SU-DHL-6 (cell line): ENCODE measurements around the gene KRTAP5-8.

Source experiments
- H2AFZ ChIP-seq: fragments of 200-600 bp; sonication (generic); 2 replicates; pipeline ENCODE4 v1.6.1; 2014; ENCODE audit warnings: low read depth, mild to moderate bottlenecking, moderate library complexity, mixed read lengths, antibody characterized with exemption, low read length; ENCODE audit not compliant: severe bottlenecking
- H3F3A ChIP-seq: fragments of 200-600 bp; shearing (Covaris generic); 2 replicates; pipeline ENCODE4 v1.6.0; 2016; ENCODE audit warnings: antibody characterized with exemption, mild to moderate bottlenecking; ENCODE audit not compliant: insufficient read depth
- H3K27ac ChIP-seq: fragments of 200-600 bp; sonication (generic); 2 replicates; pipeline ENCODE4 v1.5.1; 2016; ENCODE audit warnings: low read depth, mild to moderate bottlenecking, low read length, moderate library complexity, mixed read lengths
- H3K27me3 ChIP-seq: fragments of 200-600 bp; sonication (generic), shearing (Covaris generic); 2 replicates; pipeline ENCODE4 v1.6.0; 2014; ENCODE audit warnings: mild to moderate bottlenecking, low read length
- H3K36me3 ChIP-seq: fragments of 200-600 bp; sonication (generic); 2 replicates; pipeline ENCODE4 v1.6.1; 2014; ENCODE audit warnings: mild to moderate bottlenecking, low read length, mixed read lengths
- H3K4me2 ChIP-seq: fragments of 300-600, 200-600 bp; shearing (Covaris generic), sonication (generic); 2 replicates; pipeline ENCODE4 v1.6.0; 2014; ENCODE audit warnings: low read length, low read depth, mild to moderate bottlenecking; ENCODE audit not compliant: poor library complexity, severe bottlenecking
- H3K4me3 ChIP-seq: fragments of 200-600 bp; sonication (generic); 2 replicates; pipeline ENCODE4 v1.5.1; 2014; ENCODE audit warnings: antibody characterized with exemption, low read length, mild to moderate bottlenecking, mixed read lengths; ENCODE audit not compliant: insufficient read depth, poor library complexity, severe bottlenecking
- H3K79me2 ChIP-seq: fragments of 200-600 bp; sonication (generic); 2 replicates; pipeline ENCODE4 v1.6.1; 2014; ENCODE audit warnings: mild to moderate bottlenecking, low read length, moderate library complexity; ENCODE audit not compliant: insufficient read depth
- H3K9ac ChIP-seq: fragments of 200-600 bp; sonication (generic); 2 replicates; pipeline ENCODE4 v1.7.0; 2014; ENCODE audit warnings: mild to moderate bottlenecking, low read length
- H3K9me2 ChIP-seq: fragments of 200-600 bp; sonication (generic); replicated peaks from 2 replicates; pipeline ENCODE4 v1.6.1; 2014; ENCODE audit warnings: low read length; ENCODE audit not compliant: insufficient read depth
- H3K9me3 ChIP-seq: fragments of 200-600 bp; sonication (generic); 2 replicates; pipeline ENCODE4 v1.6.1; 2014; ENCODE audit warnings: low read length, mixed read lengths; ENCODE audit not compliant: insufficient read depth
- H4K20me1 ChIP-seq: fragments of 200-600 bp; sonication (generic); 2 replicates; pipeline ENCODE4 v1.6.1; 2014; ENCODE audit warnings: low read depth, mild to moderate bottlenecking, antibody characterized with exemption, low read length, moderate library complexity, mixed read lengths
- CTCF ChIP-seq: fragments of 200-600 bp; sonication (generic); IDR thresholded peaks from one replicate; pipeline ENCODE4 v1.5.1; 2017; ENCODE audit warnings: antibody characterized with exemption, mild to moderate bottlenecking, low read length, moderate library complexity; ENCODE audit not compliant: insufficient read depth, poor library complexity, severe bottlenecking
- EZH2phosphoT487 ChIP-seq: fragments of 200-600 bp; sonication (generic), shearing (Covaris generic); conservative IDR thresholded peaks from 2 replicates; pipeline ENCODE4 v1.6.1; 2018; ENCODE audit warnings: mild to moderate bottlenecking, antibody characterized with exemption, low read length, moderate library complexity, mixed read lengths

Gene KRTAP5-8

DNA sequence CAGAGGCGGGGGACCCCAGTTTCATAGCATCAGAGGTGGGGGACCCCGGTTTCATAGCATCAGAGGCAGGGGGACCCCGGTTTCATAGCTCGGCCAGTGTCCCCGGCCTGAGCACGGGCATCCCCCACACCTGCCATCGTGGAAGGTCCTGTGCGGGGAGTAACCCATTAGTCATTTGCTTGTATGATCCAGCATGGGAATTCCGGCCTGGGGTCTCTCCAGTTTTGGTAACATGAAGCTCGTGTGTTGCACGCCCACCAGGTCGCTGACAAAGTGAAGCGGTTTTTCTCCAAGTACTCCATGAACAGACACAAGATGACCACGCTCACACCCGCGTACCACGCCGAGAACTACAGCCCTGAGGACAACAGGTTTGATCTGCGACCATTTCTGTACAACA is 39.7 kb upstream of the KRTAP5-8 start:
- H3K4me3 ChIP-seq, result no peak overlapping the region
- H3F3A ChIP-seq, result no peaks in the 10 kb centered on the region
- no peaks in the 10 kb centered on the region for H3K9me2 ChIP-seq
- no peak overlapping the region for H3K4me2 ChIP-seq
- H2AFZ ChIP-seq, result no peak overlapping the region
- no peaks in the 10 kb centered on the region; the same call in 1 of the 2 replicates for H3K36me3 ChIP-seq
- H3K9ac ChIP-seq, result no peak overlapping the region
- no peaks in the 10 kb centered on the region for H3K9me3 ChIP-seq
- H3K27ac ChIP-seq, result no peak overlapping the region
- no peaks in the 10 kb centered on the region for H4K20me1 ChIP-seq
- no peaks in the 10 kb centered on the region for H3K27me3 ChIP-seq
- no peaks in the 10 kb centered on the region for H3K79me2 ChIP-seq
- TF ChIP-seq CTCF, result no peak
- TF ChIP-seq EZH2phosphoT487, result no peak

GRCh38 chr11:71499125-71499524 is 38.7 kb upstream of the KRTAP5-8 start:
- TF ChIP-seq CTCF, result no peak
- no peak for TF ChIP-seq EZH2phosphoT487
- no peaks in the 10 kb centered on the region for H3K27me3 ChIP-seq
- no peaks in the 10 kb centered on the region for H3F3A ChIP-seq
- H3K9me3 ChIP-seq, result no peaks in the 10 kb centered on the region
- H3K4me2 ChIP-seq, result no peak overlapping the region
- no peak overlapping the region for H2AFZ ChIP-seq
- no peaks in the 10 kb centered on the region for H4K20me1 ChIP-seq
- no peaks in the 10 kb centered on the region for H3K9me2 ChIP-seq
- no peaks in the 10 kb centered on the region; the same call in 1 of the 2 replicates for H3K36me3 ChIP-seq
- H3K79me2 ChIP-seq, result no peaks in the 10 kb centered on the region
- H3K4me3 ChIP-seq, result no peak overlapping the region
- no peak overlapping the region for H3K27ac ChIP-seq
- H3K9ac ChIP-seq, result no peak overlapping the region

DNA sequence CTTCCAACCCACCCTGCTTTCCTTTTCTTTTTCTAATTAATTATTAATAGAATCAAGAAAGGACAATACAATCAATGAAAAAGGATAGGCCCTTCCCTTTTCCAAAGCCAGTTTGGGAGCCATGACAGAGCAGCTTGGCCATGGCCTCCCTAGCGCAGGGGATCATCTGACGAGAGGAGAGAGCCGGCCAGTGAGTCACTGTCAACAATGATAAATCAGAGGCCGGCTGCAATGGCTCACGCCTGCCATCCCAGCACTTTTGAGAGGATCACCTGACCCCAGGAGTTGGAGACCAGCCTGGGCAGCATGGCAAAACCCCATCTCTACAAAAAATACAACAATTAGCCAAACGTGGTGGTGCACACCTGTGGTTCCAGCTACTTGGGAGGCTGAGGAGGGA is 38.3 kb upstream of the KRTAP5-8 start:
- no peaks in the 10 kb centered on the region for H3K9me3 ChIP-seq
- no peak overlapping the region for H3K4me2 ChIP-seq
- no peak overlapping the region for H3K9ac ChIP-seq
- no peaks in the 10 kb centered on the region for H4K20me1 ChIP-seq
- no peaks in the 10 kb centered on the region for H3K27me3 ChIP-seq
- H3F3A ChIP-seq, result no peaks in the 10 kb centered on the region
- H2AFZ ChIP-seq, result no peak overlapping the region
- H3K9me2 ChIP-seq, result no peaks in the 10 kb centered on the region
- no peak overlapping the region for H3K4me3 ChIP-seq
- H3K27ac ChIP-seq, result no peak overlapping the region
- no peak for TF ChIP-seq CTCF
- TF ChIP-seq EZH2phosphoT487, result no peak
- H3K79me2 ChIP-seq, result no peaks in the 10 kb centered on the region
- no peaks in the 10 kb centered on the region; the same call in 1 of the 2 replicates for H3K36me3 ChIP-seq
